Subcutaneous abdominal adipose tissue (tissue), 5 donors: ENCODE data around the gene SIM1.

Experiments
- H3K27ac ChIP-seq: one replicate; pipeline ENCODE4 v1.7.0; 2013; ENCODE audit warnings: low read depth, mild to moderate bottlenecking, inconsistent platforms, low read length, moderate library complexity
- H3K27me3 ChIP-seq, 5 donors: one replicate each; pipeline ENCODE4 v1.7.0; 2013; ENCODE audit warnings: low read length in 5 of 5, inconsistent platforms in 1 of 5; ENCODE audit not compliant: control insufficient read depth in 5 of 5, insufficient read depth in 4 of 5
- H3K36me3 ChIP-seq, 5 donors: one replicate each; pipeline ENCODE4 v1.7.0; 2013; ENCODE audit warnings: low read length in 5 of 5; ENCODE audit not compliant: control insufficient read depth in 5 of 5, insufficient read depth in 5 of 5
- H3K4me1 ChIP-seq, 5 donors: one replicate each; pipeline ENCODE4 v1.7.0; 2013; ENCODE audit warnings: low read length in 5 of 5, mild to moderate bottlenecking in 3 of 5, moderate library complexity in 1 of 5; ENCODE audit not compliant: control insufficient read depth in 5 of 5, insufficient read depth in 5 of 5
- H3K4me3 ChIP-seq, 5 donors: one replicate each; pipeline ENCODE4 v1.7.0; 2013; ENCODE audit warnings: low read length in 5 of 5, low read depth in 1 of 5
- H3K9ac ChIP-seq, 5 donors: one replicate each; pipeline ENCODE4 v1.7.0; 2013; ENCODE audit warnings: low read length in 5 of 5, mild to moderate bottlenecking in 4 of 5, moderate library complexity in 3 of 5
- H3K9me3 ChIP-seq, 5 donors: one replicate each; pipeline ENCODE4 v1.7.0; 2013; ENCODE audit warnings: low read length in 5 of 5; ENCODE audit not compliant: control insufficient read depth in 5 of 5
- donor health status: healthy.
- donor health status: healthy.
- donor health status: healthy.
- donor health status: healthy.
- donor health status: healthy.

The SIM1 gene

GRCh38 chr6:100447081-100447899, 17.4 kb downstream of the SIM1 start:
- H3K9me3 ChIP-seq: no peaks in the 10 kb centered on the region
- H3K27me3 ChIP-seq: peaks cover 0 to 52% (median 30%) of the 10 kb centered on the region in 5 donors
- H3K4me1 ChIP-seq: peaks cover 2 to 16% (median 15%) of the 10 kb centered on the region in 5 donors
- H3K4me3 ChIP-seq: peak overlapping the region; percentile 2 to 50 (median 14)
- peaks cover 0 to 29% (median 21%) of the 10 kb centered on the region in 5 donors for H3K36me3 ChIP-seq
- H3K27ac ChIP-seq: no peak overlapping the region
- H3K9ac ChIP-seq: peak overlapping the region in 1 of 5 donors; percentile 7

GRCh38 chr6:100446115-100447080, 18.3 kb downstream of the SIM1 start:
- H3K4me3 ChIP-seq: peak overlapping the region; percentile 5 to 50 (median 15)
- peaks cover 0 to 51% (median 30%) of the 10 kb centered on the region in 5 donors for H3K27me3 ChIP-seq
- peak overlapping the region in 1 of 5 donors; percentile 7 for H3K9ac ChIP-seq
- no peaks in the 10 kb centered on the region for H3K9me3 ChIP-seq
- H3K27ac ChIP-seq: no peak overlapping the region
- peaks cover 2 to 16% (median 15%) of the 10 kb centered on the region in 5 donors for H3K4me1 ChIP-seq
- H3K36me3 ChIP-seq: peaks cover 0 to 29% (median 21%) of the 10 kb centered on the region in 5 donors

GRCh38 chr6:100445512-100445911, 19.2 kb downstream of the SIM1 start:
- H3K9me3 ChIP-seq: no peaks in the 10 kb centered on the region
- peaks cover 2 to 16% (median 15%) of the 10 kb centered on the region in 5 donors for H3K4me1 ChIP-seq
- peaks cover 0 to 29% (median 21%) of the 10 kb centered on the region in 5 donors for H3K36me3 ChIP-seq
- H3K9ac ChIP-seq: no peak overlapping the region
- H3K27ac ChIP-seq: no peak overlapping the region
- H3K4me3 ChIP-seq: no peak overlapping the region
- peaks cover 0 to 51% (median 30%) of the 10 kb centered on the region in 5 donors for H3K27me3 ChIP-seq

GRCh38 chr6:100440935-100441334, 23.8 kb downstream of the SIM1 start:
- no peaks in the 10 kb centered on the region for H3K9me3 ChIP-seq
- no peak overlapping the region for H3K4me3 ChIP-seq
- H3K4me1 ChIP-seq: no peaks in the 10 kb centered on the region
- peaks cover 0 to 9% (median 3%) of the 10 kb centered on the region in 5 donors for H3K27me3 ChIP-seq
- peaks cover 0 to 14% (median 0%) of the 10 kb centered on the region in 5 donors for H3K36me3 ChIP-seq
- no peak overlapping the region for H3K27ac ChIP-seq
- H3K9ac ChIP-seq: no peak overlapping the region

GRCh38 chr6:100435299-100435698, 29.4 kb downstream of the SIM1 start:
- Histone ChIP-seq H3K9ac (no peak overlapping the region), H3K27me3 (peaks cover 0 to 3% (median 0%) of the 10 kb centered on the region in 5 donors), H3K4me3 (no peak overlapping the region), H3K9me3 (no peaks in the 10 kb centered on the region), H3K36me3 (peaks cover 0 to 14% (median 0%) of the 10 kb centered on the region in 5 donors), H3K27ac (no peak overlapping the region), H3K4me1 (no peaks in the 10 kb centered on the region)

GRCh38 chr6:100433726-100434435, 30.8 kb downstream of the SIM1 start:
- H3K9me3 ChIP-seq: no peaks in the 10 kb centered on the region
- no peaks in the 10 kb centered on the region for H3K4me1 ChIP-seq
- H3K4me3 ChIP-seq: no peak overlapping the region
- H3K27ac ChIP-seq: no peak overlapping the region
- H3K9ac ChIP-seq: no peak overlapping the region
- H3K27me3 ChIP-seq: peaks cover 0 to 3% (median 0%) of the 10 kb centered on the region in 5 donors
- H3K36me3 ChIP-seq: peaks cover 0 to 5% (median 0%) of the 10 kb centered on the region in 5 donors

GRCh38 chr6:100432136-100432535, 32.6 kb downstream of the SIM1 start:
- Histone ChIP-seq H3K27me3 (peaks cover 0 to 3% (median 0%) of the 10 kb centered on the region in 5 donors), H3K4me3 (no peak overlapping the region), H3K9me3 (no peaks in the 10 kb centered on the region), H3K4me1 (no peaks in the 10 kb centered on the region), H3K9ac (no peak overlapping the region), H3K27ac (no peak overlapping the region), H3K36me3 (peaks cover 0 to 2% (median 0%) of the 10 kb centered on the region in 5 donors)

GRCh38 chr6:100430962-100431361, 33.8 kb downstream of the SIM1 start:
- H3K36me3 ChIP-seq: peaks cover 0 to 2% (median 0%) of the 10 kb centered on the region in 5 donors
- H3K9ac ChIP-seq: no peak overlapping the region
- no peak overlapping the region for H3K4me3 ChIP-seq
- H3K9me3 ChIP-seq: no peaks in the 10 kb centered on the region
- H3K4me1 ChIP-seq: no peaks in the 10 kb centered on the region
- H3K27me3 ChIP-seq: peaks cover 0 to 3% (median 0%) of the 10 kb centered on the region in 5 donors
- no peak overlapping the region for H3K27ac ChIP-seq

- H3K27me3 ChIP-seq: no peaks in the 10 kb centered on the region
- no peak overlapping the region for H3K4me3 ChIP-seq
These were observed 37.3 kb downstream of the SIM1 start for GRCh38 chr6:100427452-100427851.

More at GRCh38 chr6:100427452-100427851, 37.3 kb downstream of the SIM1 start:
- Histone ChIP-seq H3K9me3 (no peaks in the 10 kb centered on the region), H3K9ac (no peak overlapping the region), H3K4me1 (no peaks in the 10 kb centered on the region), H3K27ac (no peak overlapping the region), H3K36me3 (peaks cover 0 to 2% (median 0%) of the 10 kb centered on the region in 5 donors)
